Mesendoderm (in vitro differentiated cells): ENCODE data around the gene MGRN1.
A peak's percentile ranks its signal among the peaks of the same experiment; 100 is the strongest.

ENCODE experiments used
- DNase-seq: peaks from one replicate; pipeline ENCODE4 v3.0.0; 2013
- H2AK5ac ChIP-seq: 2 replicates; pipeline ENCODE4 v1.6.1; 2013; ENCODE audit warnings: low read length, inconsistent platforms
- H2BK120ac ChIP-seq: 2 replicates; pipeline ENCODE4 v1.6.1; 2013; ENCODE audit warnings: low read depth, mild to moderate bottlenecking, low read length, moderate library complexity, mixed read lengths
- H2BK15ac ChIP-seq: replicated peaks from 2 replicates; pipeline ENCODE4 v1.6.1; 2013; ENCODE audit warnings: low read depth, mild to moderate bottlenecking, moderate library complexity
- H2BK5ac ChIP-seq: 2 replicates; pipeline ENCODE4 v1.6.1; 2013; ENCODE audit warnings: low read length, inconsistent platforms
- H3K18ac ChIP-seq: 2 replicates; pipeline ENCODE4 v1.6.1; 2013; ENCODE audit warnings: mild to moderate bottlenecking, low read length, mixed read lengths
- H3K23ac ChIP-seq: one replicate; pipeline ENCODE4 v1.6.1; 2013; ENCODE audit warnings: low read length
- H3K27ac ChIP-seq: 2 replicates; pipeline ENCODE4 v1.5.1; 2013; ENCODE audit warnings: low read depth, mild to moderate bottlenecking, inconsistent platforms, low read length, moderate library complexity
- H3K27me3 ChIP-seq: 2 replicates; pipeline ENCODE4 v1.6.1; 2013; ENCODE audit warnings: low read length, control low read depth, mild to moderate bottlenecking, inconsistent platforms; ENCODE audit not compliant: insufficient read depth, poor library complexity
- H3K36me3 ChIP-seq: 2 replicates; pipeline ENCODE4 v1.6.1; 2013; ENCODE audit warnings: low read length, inconsistent platforms; ENCODE audit not compliant: control insufficient read depth, insufficient read depth
- H3K4ac ChIP-seq: one replicate; pipeline ENCODE4 v1.6.1; 2013; ENCODE audit warnings: low read depth, mild to moderate bottlenecking, low read length, moderate library complexity
- H3K4me1 ChIP-seq: 2 replicates; pipeline ENCODE4 v1.6.1; 2013; ENCODE audit warnings: low read depth, low read length, inconsistent platforms; ENCODE audit not compliant: control insufficient read depth
- H3K4me2 ChIP-seq: 2 replicates; pipeline ENCODE4 v1.6.1; 2013; ENCODE audit warnings: low read length
- H3K4me3 ChIP-seq: 2 replicates; pipeline ENCODE4 v1.5.1; 2013; ENCODE audit warnings: mild to moderate bottlenecking, low read length
- H3K56ac ChIP-seq: one replicate; pipeline ENCODE4 v1.6.1; 2013; ENCODE audit warnings: low read length
- H3K79me1 ChIP-seq: 2 replicates; pipeline ENCODE4 v1.6.1; 2013; ENCODE audit warnings: low read length, inconsistent platforms
- H3K79me2 ChIP-seq: 2 replicates; pipeline ENCODE4 v1.6.1; 2013; ENCODE audit warnings: mild to moderate bottlenecking, low read length; ENCODE audit not compliant: control insufficient read depth, insufficient read depth
- H3K9ac ChIP-seq: 2 replicates; pipeline ENCODE4 v1.6.1; 2013; ENCODE audit warnings: low read length, inconsistent platforms
- H4K5ac ChIP-seq: one replicate; pipeline ENCODE4 v1.6.1; 2013; ENCODE audit warnings: low read length
- H4K8ac ChIP-seq: one replicate; pipeline ENCODE4 v1.6.1; 2013; ENCODE audit warnings: low read depth, mild to moderate bottlenecking, control low read depth, low read length, moderate library complexity
- WGBS: extraction: QIAGEN DNeasy Blood & Tissue Kit; methylation state at CpG from one replicate; pipeline ENCODE4 v1.1.7; 2013; ENCODE audit warnings: low lambda C conversion rate, missing lambda C conversion rate; ENCODE audit not compliant: insufficient coverage; ENCODE audit errors: extremely low coverage; 5-methylcytosine and 5-hydroxymethylcytosine counted together

MGRN1 gene

DNA sequence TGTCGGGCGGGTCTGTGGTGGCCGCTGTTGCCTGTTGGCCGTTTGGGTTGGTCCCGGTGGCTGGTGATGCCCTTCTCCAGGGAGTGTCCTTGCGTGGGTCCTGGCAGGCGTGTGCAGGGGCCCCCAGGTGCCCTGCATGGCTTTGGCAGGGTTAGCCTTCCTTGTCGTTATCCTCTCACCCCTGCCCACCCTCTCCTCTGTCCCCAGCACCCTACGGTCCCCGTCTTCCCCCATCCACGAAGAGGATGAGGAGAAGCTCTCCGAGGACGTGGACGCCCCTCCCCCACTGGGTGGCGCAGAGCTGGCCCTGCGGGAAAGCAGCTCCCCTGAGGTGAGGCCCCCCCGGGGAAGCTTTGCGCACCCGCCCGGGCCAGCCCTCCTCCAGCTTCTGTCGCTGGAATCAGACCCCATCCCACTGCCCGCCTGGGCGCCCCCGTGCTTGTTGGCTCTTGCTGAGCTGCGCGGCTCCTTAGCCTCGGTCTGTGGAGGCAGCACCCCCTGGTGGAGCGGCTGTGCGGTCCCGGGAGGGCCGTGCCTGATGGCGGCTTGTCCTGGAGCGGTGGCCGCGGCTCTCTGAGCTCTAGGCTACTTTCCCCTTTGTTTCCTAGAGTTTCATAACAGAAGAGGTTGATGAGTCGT lies 58.1 kb downstream of the MGRN1 start:
- Histone ChIP-seq H3K79me2 (no peaks in the 10 kb centered on the region), H3K79me1 (no peaks in the 10 kb centered on the region), H4K5ac (no peak overlapping the region), H4K8ac (no peak overlapping the region), H3K18ac (no peak overlapping the region), H3K4me1 (no peaks in the 10 kb centered on the region), H3K36me3 (no peaks in the 10 kb centered on the region), H3K27me3 (no peaks in the 10 kb centered on the region), H3K23ac (no peak overlapping the region), H3K9ac (no peak overlapping the region), H3K4me3 (no peak overlapping the region), H3K56ac (no peak overlapping the region), H3K4me2 (no peak overlapping the region), H2AK5ac (no peak overlapping the region), H2BK120ac (no peak overlapping the region), H3K27ac (no peak overlapping the region), H3K4ac (no peak overlapping the region), H2BK5ac (no peak overlapping the region), H2BK15ac (no peak overlapping the region)
- DNase-seq = peak; percentile 68
- no CpG with 5 or more reads among the region's 36 CpGs for WGBS

DNA sequence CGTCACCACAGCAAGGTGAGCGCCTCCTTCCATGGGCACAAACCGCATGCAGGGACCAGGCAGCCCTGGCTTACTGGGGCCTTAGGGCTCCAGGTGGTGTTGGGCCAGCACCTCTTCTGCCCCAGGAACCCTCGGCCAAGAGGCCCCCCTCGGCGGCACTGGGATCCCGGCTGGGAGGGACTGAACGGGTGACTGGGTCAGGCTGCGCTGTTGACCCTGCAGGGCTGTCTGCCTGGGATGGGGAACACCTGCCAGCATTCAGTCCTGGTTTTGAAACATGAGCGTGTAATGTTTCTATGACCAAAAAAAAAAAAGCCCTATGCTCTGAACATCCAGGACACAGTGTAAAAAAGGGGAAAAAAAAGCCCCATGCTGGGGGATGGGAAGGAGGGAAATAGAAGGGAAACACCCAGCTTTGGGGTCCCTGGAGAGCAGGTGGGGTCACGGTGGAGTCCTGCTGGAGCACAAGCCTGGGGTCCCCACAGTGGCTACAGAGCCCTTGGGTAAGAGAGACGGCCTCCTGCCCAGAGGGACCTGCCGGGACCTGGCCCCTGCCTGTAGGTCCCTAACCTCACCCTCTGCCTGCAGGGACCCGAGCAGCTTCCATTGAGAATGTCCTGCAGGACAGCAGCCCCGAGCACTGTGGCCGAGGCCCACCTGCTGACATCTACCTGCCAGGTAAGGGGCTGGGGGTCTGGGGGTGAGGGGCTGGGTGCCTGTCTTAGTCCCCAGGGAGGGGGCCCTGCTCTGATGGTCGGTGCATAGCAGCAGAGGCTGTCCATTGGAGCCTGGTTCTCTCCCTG lies 58.8 kb downstream of the MGRN1 start:
- WGBS = no CpG with 5 or more reads among the region's 17 CpGs
- H3K36me3 ChIP-seq = no peaks in the 10 kb centered on the region
- no peak overlapping the region for H3K27ac ChIP-seq

DNA sequence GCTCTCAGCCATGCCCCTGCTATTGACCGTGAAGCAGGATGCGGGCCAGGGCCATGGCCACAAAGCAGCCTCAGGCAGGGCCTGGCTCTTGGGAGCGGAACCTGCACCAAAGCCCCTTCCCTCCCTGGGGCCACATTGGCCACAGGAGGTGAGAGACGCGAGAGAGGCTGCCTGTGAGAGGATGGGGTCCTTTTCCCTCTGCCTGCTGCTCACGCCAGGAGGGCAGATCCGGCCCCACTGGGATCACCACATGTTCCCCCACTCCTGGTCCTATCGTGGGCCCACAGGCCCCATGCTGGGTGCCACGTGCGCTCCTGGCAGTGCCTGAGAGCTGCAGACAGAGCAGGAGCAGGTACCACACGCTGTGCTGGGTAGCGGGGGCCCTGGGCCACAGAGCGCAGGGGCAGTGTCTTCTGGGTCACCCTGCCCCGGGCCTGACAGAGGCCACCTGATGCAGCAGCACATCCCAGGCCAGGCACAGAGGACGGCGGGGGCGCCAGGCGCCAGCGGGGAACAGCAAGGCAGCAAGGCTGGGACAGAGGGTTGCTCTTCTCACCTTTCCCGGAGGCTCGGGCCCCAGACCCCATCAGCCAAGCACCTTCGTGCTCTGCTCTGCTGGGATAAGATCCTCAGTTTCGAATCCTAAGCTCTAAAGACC lies 59.6 kb downstream of the MGRN1 start:
- no CpG with 5 or more reads among the region's 23 CpGs for WGBS
- H3K79me2 ChIP-seq = no peaks in the 10 kb centered on the region
- no peak overlapping the region for H3K4ac ChIP-seq
- no peak overlapping the region for H2BK120ac ChIP-seq
- H3K27me3 ChIP-seq = no peaks in the 10 kb centered on the region
- no peak overlapping the region for H3K4me3 ChIP-seq
- H3K9ac ChIP-seq = no peak overlapping the region
- H3K36me3 ChIP-seq = no peaks in the 10 kb centered on the region
- no peak overlapping the region for H2BK5ac ChIP-seq
- H3K18ac ChIP-seq = no peak overlapping the region
- H3K4me2 ChIP-seq = no peak overlapping the region
- no peak overlapping the region for H3K23ac ChIP-seq
- DNase-seq = no peak
- no peak overlapping the region for H3K27ac ChIP-seq
- H4K8ac ChIP-seq = no peak overlapping the region
- H3K79me1 ChIP-seq = no peaks in the 10 kb centered on the region
- no peak overlapping the region for H2BK15ac ChIP-seq
- H3K56ac ChIP-seq = no peak overlapping the region
- H3K4me1 ChIP-seq = no peaks in the 10 kb centered on the region
- H2AK5ac ChIP-seq = no peak overlapping the region
- no peak overlapping the region for H4K5ac ChIP-seq

More for the DNA sequence above, 58.8 kb downstream of the MGRN1 start:
- Histone ChIP-seq H3K79me2 (no peaks in the 10 kb centered on the region), H3K18ac (no peak overlapping the region), H4K5ac (no peak overlapping the region), H2AK5ac (no peak overlapping the region), H3K79me1 (no peaks in the 10 kb centered on the region), H2BK15ac (no peak overlapping the region), H3K4me2 (no peak overlapping the region), H3K9ac (no peak overlapping the region), H3K56ac (no peak overlapping the region), H3K27me3 (no peaks in the 10 kb centered on the region), H4K8ac (no peak overlapping the region), H3K23ac (no peak overlapping the region), H3K4me1 (no peaks in the 10 kb centered on the region), H2BK5ac (no peak overlapping the region), H3K4me3 (no peak overlapping the region), H2BK120ac (no peak overlapping the region), H3K4ac (no peak overlapping the region)
- no peak for DNase-seq

DNA sequence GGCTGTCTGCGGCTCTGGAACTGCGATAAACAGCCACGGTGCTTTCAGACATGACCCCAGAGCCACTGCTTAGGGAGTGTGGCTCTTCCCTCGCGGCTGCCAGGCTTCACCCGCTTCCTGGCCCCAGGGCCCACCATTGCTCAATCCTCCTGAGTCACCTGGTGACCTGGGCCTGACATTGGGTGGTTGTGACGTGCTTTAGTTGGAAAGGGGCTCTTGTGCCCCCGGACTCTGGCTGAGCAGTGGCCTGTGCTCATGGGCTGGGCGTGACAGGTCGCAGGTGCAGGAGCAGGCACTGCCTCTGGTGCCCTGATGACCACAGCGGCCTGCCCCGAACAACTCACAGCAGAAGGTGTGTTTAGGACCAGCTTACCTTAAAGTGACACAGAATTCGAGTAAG lies 60.1 kb downstream of the MGRN1 start:
- H3K27ac ChIP-seq = no peak overlapping the region
- H3K27me3 ChIP-seq = no peaks in the 10 kb centered on the region
- no peak overlapping the region for H4K5ac ChIP-seq
- H3K79me1 ChIP-seq = no peaks in the 10 kb centered on the region
- no peaks in the 10 kb centered on the region for H3K79me2 ChIP-seq
- H2BK5ac ChIP-seq = no peak overlapping the region
- no peak overlapping the region for H4K8ac ChIP-seq
- H3K4me2 ChIP-seq = no peak overlapping the region
- DNase-seq = no peak
- H2BK15ac ChIP-seq = no peak overlapping the region
- no peak overlapping the region for H2AK5ac ChIP-seq
- H3K18ac ChIP-seq = no peak overlapping the region
- H3K56ac ChIP-seq = no peak overlapping the region
- no peak overlapping the region for H2BK120ac ChIP-seq
- H3K4me1 ChIP-seq = no peaks in the 10 kb centered on the region
- no CpG with 5 or more reads among the region's 13 CpGs for WGBS
- H3K4me3 ChIP-seq = no peak overlapping the region
- no peak overlapping the region for H3K23ac ChIP-seq
- no peaks in the 10 kb centered on the region for H3K36me3 ChIP-seq
- no peak overlapping the region for H3K4ac ChIP-seq
- H3K9ac ChIP-seq = no peak overlapping the region

DNA sequence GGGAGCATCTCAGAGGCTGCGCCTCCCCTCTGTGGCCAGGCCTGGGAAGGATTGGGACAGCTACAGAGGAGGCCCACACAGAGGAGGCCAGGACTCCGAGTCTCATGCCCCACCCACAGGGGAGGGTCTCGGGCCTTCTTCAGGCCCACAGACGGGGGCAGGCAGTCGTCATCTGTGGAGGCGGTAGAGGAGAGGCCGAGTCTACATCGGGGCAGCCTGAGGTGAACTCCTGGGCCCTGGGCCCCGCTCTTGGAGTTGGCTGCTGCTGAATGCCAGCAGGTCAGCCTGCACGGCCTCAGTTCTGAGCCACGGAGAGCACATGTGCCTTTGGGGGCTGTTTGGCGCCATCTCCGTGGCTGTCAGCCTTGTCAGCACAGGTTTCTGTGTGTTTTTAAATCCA lies 60.7 kb downstream of the MGRN1 start:
- H2AK5ac ChIP-seq = no peak overlapping the region
- no peak overlapping the region for H4K8ac ChIP-seq
- no peak overlapping the region for H3K23ac ChIP-seq
- WGBS = no CpG with 5 or more reads among the region's 13 CpGs
- H2BK5ac ChIP-seq = no peak overlapping the region
- no peak for DNase-seq
- no peak overlapping the region for H3K56ac ChIP-seq
- H3K27ac ChIP-seq = no peak overlapping the region
- no peak overlapping the region for H3K4ac ChIP-seq
- H3K18ac ChIP-seq = no peak overlapping the region
- H3K79me1 ChIP-seq = no peaks in the 10 kb centered on the region
- H4K5ac ChIP-seq = no peak overlapping the region
- no peak overlapping the region for H2BK120ac ChIP-seq
- H3K4me1 ChIP-seq = no peaks in the 10 kb centered on the region
- H3K27me3 ChIP-seq = no peaks in the 10 kb centered on the region
- no peaks in the 10 kb centered on the region for H3K79me2 ChIP-seq
- no peaks in the 10 kb centered on the region for H3K36me3 ChIP-seq
- H2BK15ac ChIP-seq = no peak overlapping the region
- no peak overlapping the region for H3K9ac ChIP-seq
- no peak overlapping the region for H3K4me2 ChIP-seq
- no peak overlapping the region for H3K4me3 ChIP-seq
